ENCODE measurements around the gene ARHGEF17.
"Not testable (repeated sequence)": the region's sequence is repeated elsewhere in the genome, so short reads cannot be mapped to it uniquely, and the experiment has no call there.

The ARHGEF17 gene

DNA sequence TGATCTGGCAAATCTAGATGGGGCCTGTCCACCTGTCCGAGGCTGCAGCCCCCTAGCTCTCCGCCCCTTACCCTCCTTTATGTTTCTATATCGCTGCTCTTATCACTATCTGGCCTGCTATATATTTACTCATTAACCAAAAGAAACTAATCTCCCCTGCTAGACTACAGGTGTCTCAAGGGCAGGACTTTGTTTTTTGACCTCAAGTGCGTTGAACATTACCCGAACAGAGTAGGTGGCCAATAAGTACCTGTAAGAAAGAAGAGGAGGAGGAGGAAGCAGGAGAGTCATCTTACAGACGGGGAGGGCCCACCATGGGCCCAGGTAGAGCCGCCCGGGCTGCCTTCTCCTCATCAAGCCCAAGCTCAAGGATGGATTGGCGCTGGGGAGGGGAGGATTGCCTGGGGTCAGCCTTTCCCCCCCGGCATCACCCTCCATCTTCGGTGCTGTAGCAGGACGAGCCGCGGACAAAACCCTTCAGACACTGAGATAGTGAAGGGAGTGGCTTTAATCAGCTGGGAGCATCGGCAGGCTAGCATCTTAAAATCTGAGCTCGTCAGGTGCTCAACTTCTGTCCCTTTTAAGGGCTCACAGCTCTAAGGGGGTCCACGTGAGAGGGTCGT lies 37.1 kb upstream of the ARHGEF17 start:
- no peak overlapping the region for H3K27ac ChIP-seq (ENCODE audit: extremely low read depth, low read depth, low read length)

DNA sequence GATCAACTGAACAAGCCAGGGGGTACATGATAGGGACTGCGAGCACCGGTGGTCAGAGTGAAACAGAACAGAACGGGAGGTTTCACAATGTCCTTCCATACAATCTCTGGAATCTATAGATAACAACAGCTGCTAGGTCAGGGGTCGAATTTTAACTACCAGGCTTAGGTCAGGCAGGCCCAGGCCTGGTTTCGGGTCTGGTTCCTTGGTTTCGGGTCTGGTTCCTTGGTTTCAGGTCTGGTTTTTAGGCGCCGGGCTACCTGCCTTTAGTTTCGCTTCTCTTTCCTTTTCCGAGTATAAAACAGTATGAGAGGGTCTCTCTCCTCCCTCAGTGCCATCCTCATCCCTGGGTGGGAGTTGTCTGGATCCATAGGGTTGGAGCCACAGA lies 36.6 kb upstream of the ARHGEF17 start:
- H3K4me3 ChIP-seq (ENCODE audit: low read depth, low read length); H3K9me3 ChIP-seq (ENCODE audit: control insufficient read depth, insufficient read depth, low read depth, low read length); POLR2A ChIA-PET; H3K36me3 ChIP-seq (ENCODE audit: control insufficient read depth in 2 of 2, insufficient read depth in 1 of 2, low read length in 2 of 2); H3K27ac ChIP-seq (ENCODE audit: extremely low read depth, low read depth, low read length); H3K4me1 ChIP-seq (ENCODE audit: control insufficient read depth, insufficient read depth, low read length): not testable (repeated sequence)
- CTCF ChIA-PET = interaction anchor here (5.7 kb wide), 1 partner anchor 18 kb away, joined by 25 read pairs; no protein-coding TSS in a partner anchor

More for the DNA sequence above, 37.1 kb upstream of the ARHGEF17 start:
- ChIA-PET POLR2A (no interaction called here), CTCF (interaction anchor here (5.7 kb wide), 1 partner anchor 19 kb away, joined by 25 read pairs; no protein-coding TSS in a partner anchor)
- Histone ChIP-seq H3K4me1 (ENCODE audit: control insufficient read depth, insufficient read depth, low read length) (no peaks in the 10 kb centered on the region), H3K36me3 (ENCODE audit: control insufficient read depth in 2 of 2, insufficient read depth in 1 of 2, low read length in 2 of 2) (no peaks in the 10 kb centered on the region), H3K9me3 (ENCODE audit: control insufficient read depth, insufficient read depth, low read depth, low read length) (no peaks in the 10 kb centered on the region), H3K4me3 (ENCODE audit: low read depth, low read length) (no peak overlapping the region)
- TF ChIP-seq YY2 (tag by site-specific recombination; IDR thresholded peaks at IDR 0.05) (no peak), PRDM1 (tag by site-specific recombination; IDR thresholded peaks at IDR 0.05) (no peak), ZNF473 (tag by site-specific recombination; IDR thresholded peaks at IDR 0.05) (no peak), ZNF610 (tag by site-specific recombination; IDR thresholded peaks at IDR 0.05; ENCODE audit: borderline replicate concordance) (no peak), ZNF747 (tag by site-specific recombination; IDR thresholded peaks at IDR 0.05) (no peak), ZNF23 (tag by site-specific recombination; IDR thresholded peaks at IDR 0.05; ENCODE audit: borderline replicate concordance) (no peak), ZNF404 (tag by site-specific recombination; IDR thresholded peaks at IDR 0.05) (no peak), ZNF19 (tag by site-specific recombination; IDR thresholded peaks at IDR 0.05; ENCODE audit: low read depth) (no peak), ZNF701 (tag by site-specific recombination; IDR thresholded peaks at IDR 0.05) (no peak), WT1 (tag by site-specific recombination; IDR thresholded peaks at IDR 0.05) (no peak), ZNF341 (tag by site-specific recombination; IDR thresholded peaks at IDR 0.05; ENCODE audit: low read depth) (no peak), ZNF223 (tag by site-specific recombination; IDR thresholded peaks at IDR 0.05) (no peak), ZNF112 (tag by site-specific recombination; IDR thresholded peaks at IDR 0.05) (no peak), ZNF37A (tag by site-specific recombination; IDR thresholded peaks at IDR 0.05) (no peak), SETDB1 (IDR thresholded peaks at IDR 0.05; ENCODE audit: insufficient read length, low read length) (no peak)
- TF ChIP-seq, protein P1, sequence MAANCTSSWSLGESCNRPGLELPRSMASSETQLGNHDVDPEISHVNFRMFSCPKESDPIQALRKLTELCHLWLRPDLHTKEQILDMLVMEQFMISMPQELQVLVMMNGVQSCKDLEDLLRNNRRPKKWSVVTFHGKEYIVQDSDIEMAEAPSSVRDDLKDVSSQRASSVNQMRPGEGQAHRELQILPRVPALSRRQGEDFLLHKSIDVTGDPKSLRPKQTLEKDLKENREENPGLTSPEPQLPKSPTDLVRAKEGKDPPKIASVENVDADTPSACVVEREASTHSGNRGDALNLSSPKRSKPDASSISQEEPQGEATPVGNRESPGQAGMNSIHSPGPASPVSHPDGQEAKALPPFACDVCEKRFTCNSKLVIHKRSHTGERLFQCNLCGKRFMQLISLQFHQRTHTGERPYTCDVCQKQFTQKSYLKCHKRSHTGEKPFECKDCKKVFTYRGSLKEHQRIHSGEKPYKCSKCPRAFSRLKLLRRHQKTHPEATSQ (tag by site-specific recombination; IDR thresholded peaks at IDR 0.05) = no peak
- TF ChIP-seq, protein P2, sequence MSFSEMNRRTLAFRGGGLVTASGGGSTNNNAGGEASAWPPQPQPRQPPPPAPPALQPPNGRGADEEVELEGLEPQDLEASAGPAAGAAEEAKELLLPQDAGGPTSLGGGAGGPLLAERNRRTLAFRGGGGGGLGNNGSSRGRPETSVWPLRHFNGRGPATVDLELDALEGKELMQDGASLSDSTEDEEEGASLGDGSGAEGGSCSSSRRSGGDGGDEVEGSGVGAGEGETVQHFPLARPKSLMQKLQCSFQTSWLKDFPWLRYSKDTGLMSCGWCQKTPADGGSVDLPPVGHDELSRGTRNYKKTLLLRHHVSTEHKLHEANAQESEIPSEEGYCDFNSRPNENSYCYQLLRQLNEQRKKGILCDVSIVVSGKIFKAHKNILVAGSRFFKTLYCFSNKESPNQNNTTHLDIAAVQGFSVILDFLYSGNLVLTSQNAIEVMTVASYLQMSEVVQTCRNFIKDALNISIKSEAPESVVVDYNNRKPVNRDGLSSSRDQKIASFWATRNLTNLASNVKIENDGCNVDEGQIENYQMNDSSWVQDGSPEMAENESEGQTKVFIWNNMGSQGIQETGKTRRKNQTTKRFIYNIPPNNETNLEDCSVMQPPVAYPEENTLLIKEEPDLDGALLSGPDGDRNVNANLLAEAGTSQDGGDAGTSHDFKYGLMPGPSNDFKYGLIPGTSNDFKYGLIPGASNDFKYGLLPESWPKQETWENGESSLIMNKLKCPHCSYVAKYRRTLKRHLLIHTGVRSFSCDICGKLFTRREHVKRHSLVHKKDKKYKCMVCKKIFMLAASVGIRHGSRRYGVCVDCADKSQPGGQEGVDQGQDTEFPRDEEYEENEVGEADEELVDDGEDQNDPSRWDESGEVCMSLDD (tag by site-specific recombination; IDR thresholded peaks at IDR 0.05) = no peak

DNA sequence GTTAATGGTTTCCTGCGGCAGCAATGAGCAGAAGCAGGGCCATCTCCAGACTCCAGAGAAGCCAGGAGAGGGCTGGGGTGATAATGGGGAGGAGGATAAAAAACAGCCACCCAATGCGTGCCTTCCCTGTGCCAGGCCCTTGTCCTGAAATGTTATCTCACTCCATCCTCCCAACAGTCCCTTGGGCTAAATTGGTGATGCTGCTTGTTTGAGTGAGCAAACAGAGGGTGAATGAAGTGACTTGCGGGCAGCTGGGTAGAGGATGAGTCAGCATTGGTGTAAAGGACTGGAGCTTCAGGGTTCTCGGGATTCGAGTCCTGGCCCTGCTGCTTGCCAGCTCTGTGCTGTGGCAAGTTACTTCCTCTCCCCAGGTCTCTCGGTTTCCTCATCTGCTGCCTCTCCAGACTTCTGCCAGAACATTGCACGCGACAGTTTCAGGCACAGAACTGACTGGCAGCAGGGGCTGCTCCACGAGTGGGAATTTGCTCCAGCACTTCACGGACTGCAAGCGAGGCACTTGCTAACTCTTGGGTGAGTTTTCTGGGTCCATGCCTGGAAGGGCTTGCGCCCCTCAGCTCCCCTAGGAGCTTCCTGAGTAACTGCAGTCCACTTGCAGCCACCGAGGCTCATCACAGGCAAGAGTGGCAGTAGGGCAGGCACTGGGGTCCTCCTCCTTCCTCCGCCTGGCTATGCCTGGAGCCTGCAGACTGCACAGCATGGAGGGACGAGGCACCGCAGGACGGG lies 36.0 kb upstream of the ARHGEF17 start, which contains the start of gene P2RY6:
Gene P2RY6 (plus strand): TSS at position 403 of the 744 bp plus-strand sequence. CDS start 24,181 bp downstream, outside the sequence.
- H3K27ac ChIP-seq (ENCODE audit: extremely low read depth, low read depth, low read length) = no peak within 1 kb of the TSS
- H3K4me1 ChIP-seq (ENCODE audit: control insufficient read depth, insufficient read depth, low read length) = no peaks in the 10 kb centered on the region
- no peaks in the 10 kb centered on the region for H3K9me3 ChIP-seq (ENCODE audit: control insufficient read depth, insufficient read depth, low read depth, low read length)
- H3K4me3 ChIP-seq (ENCODE audit: low read depth, low read length) = no peak within 1 kb of the TSS
- POLR2A ChIA-PET = no interaction called here
- no peak for TF ChIP-seq ZNF555 (tag by site-specific recombination; conservative IDR thresholded peaks at IDR 0.05)
- TF ChIP-seq ZNF423 (tag by site-specific recombination; IDR thresholded peaks at IDR 0.05) = no peak
- TF ChIP-seq, protein P3, sequence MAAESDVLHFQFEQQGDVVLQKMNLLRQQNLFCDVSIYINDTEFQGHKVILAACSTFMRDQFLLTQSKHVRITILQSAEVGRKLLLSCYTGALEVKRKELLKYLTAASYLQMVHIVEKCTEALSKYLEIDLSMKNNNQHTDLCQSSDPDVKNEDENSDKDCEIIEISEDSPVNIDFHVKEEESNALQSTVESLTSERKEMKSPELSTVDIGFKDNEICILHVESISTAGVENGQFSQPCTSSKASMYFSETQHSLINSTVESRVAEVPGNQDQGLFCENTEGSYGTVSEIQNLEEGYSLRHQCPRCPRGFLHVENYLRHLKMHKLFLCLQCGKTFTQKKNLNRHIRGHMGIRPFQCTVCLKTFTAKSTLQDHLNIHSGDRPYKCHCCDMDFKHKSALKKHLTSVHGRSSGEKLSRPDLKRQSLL (tag by site-specific recombination; IDR thresholded peaks at IDR 0.05) = no peak
- TF ChIP-seq ZNF600 (tag by site-specific recombination; IDR thresholded peaks at IDR 0.05) = 0 out of 2 replicates have a peak, but pooled peaks have one; percentile 15
- TF ChIP-seq ZBTB17 (tag by site-specific recombination; IDR thresholded peaks at IDR 0.05) = 0 out of 2 replicates have a peak, but pooled peaks have one; percentile 18
- TF ChIP-seq ZNF629 (tag by site-specific recombination; IDR thresholded peaks at IDR 0.05) = 0 out of 2 replicates have a peak, but pooled peaks have one; percentile 17
- no peaks in the 10 kb centered on the region for H3K36me3 ChIP-seq (ENCODE audit: control insufficient read depth in 2 of 2, insufficient read depth in 1 of 2, low read length in 2 of 2)
- CTCF ChIA-PET = interaction anchor here (0.6 to 5.7 kb wide), 4 partner anchors 18 to 319 kb away, joined by 3 to 25 read pairs (median 6); no protein-coding TSS in a partner anchor
